HG03571 (cell line): ENCODE measurements around the gene N4BP3.

Experiments used
- ATAC-seq: cut with Tn5 transposase; IDR thresholded peaks from one replicate; pipeline ENCODE4 v1.9.1; 2021; ENCODE audit not compliant: unreplicated experiment

The N4BP3 gene

DNA sequence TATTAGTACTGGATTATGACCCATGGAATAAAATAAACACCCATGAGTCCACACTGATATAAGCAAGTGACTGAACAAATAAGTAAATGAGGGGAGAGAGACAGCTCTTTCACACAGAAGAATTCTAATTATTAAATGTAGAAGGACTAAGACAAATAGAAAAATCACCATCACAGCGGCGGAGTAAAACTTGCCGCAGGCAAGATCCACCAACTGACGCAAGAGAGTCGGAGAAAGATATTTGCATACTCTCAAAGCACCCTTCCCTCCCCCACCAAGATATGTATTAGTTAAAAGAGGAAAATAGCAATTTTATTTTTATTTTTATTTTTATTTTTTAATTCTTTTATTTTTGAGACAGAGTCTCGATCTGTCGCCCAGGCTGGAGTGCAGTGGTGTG, 14.6 kb upstream of the N4BP3 start:
- ATAC-seq, result no peak

DNA sequence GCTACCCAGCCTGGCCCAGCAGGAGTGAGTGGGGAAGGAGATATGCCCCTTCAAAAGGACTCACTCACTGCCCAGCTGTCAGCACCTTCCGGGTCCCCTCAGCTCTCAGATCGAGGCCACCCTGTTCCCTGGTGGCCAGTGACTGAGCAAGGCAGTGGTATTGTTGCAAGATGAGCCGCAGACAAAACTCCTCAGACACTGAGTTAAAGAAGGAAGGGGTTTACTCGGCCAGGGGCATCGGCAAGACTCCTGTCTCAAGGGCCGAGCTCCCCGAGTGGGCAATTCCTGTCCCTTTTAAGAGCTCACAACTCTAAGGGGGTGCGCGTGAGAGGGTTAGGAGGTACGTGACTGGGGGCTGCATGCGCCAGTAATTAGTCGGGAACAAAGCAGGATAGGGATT, 9.7 kb upstream of the N4BP3 start:
- ATAC-seq, result no peak

DNA sequence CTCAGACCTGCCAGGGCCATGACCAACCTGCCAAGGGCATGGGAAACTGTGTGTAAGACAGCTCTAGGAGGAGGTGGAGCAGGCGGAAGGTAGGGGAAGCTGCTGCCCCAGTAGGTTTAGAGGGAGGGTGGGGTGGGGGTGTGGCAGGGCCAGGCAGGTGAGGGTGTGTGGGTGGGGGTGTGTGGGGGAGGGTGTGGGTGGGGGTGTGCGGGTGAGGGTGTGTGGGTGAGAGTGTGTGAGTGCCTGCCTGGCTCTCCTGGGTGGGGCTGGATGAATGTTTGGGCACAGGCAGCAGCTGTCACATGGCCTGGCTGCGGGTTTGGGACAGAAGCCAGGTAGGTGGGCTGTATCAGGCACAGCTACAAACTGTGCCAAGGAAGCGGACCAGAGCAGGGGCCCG, 8.8 kb upstream of the N4BP3 start:
- no peak for ATAC-seq

DNA sequence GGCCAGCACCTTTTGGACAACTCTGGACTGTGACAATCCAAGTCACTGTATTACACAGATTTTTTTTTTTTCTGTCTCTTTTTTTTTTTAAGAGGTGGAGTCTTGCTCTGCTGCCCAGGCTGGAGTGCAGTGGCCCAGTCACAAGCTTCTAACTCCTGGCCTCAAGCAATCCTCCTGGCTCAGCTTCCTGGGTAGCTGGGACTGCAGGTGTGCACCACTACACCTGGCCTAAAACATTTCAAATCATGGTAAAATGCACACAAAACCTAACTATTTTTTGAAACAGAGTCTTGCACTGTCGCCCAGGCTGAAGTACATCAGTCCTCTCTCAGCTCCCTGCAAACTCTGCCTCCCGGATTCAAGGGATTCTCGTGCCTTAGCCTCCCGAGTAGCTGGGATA, 7.2 kb upstream of the N4BP3 start:
- ATAC-seq, result no peak

DNA sequence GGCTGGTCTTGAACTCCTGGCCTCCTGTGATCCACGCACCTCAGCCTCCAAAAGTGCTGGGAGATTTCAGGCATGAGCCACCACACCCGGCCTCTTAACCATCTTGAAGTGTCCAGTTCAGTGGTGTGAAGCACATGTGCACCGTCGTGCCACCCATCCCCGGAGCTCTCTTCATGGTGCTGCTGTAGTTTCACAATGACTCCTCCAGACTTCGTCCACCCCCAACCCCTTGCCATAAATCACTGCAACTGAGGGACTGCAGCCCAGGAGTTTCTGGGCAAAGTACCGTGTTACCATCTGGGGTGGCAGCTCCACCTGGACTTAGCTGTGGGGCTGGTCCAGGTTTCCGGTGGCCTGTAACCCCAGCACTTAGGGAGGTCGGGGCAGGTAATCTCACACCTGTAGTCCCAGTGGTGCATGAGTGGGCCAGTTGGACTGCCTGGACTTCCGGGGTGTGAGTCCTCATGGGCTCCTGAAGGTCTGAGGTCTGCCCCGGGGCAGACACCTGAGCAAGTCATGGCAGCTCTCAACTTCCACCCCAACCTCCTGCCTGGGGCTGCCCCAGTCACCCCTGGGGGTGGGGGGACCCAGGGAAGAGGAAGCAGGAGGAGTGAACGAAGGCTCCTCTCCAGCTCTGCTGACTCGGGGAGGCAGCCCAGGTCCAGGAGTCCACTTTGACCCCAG, 6.6 kb upstream of the N4BP3 start:
- peak; percentile 71 for ATAC-seq

DNA sequence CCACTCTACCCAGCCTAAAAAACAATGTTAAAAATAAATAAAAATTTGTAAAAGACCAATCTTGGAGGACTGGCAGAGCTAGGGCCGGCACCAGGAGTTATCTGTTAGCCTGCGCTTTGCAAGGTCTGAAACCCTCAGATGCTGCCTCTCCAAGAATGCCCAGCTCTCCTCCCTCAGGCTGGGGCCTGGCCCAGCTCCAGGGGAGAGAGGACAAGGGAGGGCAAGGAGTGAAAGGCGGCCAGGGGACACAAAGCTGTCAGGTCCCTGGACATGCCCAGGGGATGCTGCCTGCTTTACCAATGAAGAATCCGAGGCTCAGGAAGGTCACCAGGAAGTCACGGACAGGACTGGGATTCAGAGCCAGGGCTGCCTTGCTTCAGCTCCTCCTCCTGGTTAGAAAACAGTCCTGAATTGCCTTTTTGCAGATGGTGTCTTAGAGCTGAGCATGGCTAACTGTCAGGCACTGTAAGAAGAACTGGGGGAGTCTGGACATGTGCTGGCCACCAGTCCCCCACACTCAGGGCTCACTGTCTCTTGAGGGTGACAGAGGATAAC, 5.5 kb upstream of the N4BP3 start:
- ATAC-seq, result no peak

DNA sequence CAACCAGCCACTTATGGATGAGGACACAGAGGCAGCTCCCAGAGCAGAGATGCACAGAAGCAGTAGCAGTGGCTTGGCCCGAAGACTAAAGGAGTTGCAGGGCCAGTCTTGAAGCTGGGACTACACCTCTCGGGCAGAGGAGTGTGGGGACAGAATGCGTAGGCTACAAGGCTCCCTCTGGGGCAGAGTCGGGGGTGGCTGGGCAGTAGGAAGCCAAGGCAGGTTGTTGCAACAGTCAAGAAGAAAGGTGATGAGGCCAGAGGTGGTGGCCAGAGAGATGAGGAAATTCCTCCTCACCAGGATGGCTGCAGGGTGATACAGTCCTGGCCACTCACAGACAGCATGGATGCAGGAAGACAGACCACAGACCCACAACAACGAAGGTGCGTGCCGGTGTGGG, 4.9 kb upstream of the N4BP3 start:
- no peak for ATAC-seq

DNA sequence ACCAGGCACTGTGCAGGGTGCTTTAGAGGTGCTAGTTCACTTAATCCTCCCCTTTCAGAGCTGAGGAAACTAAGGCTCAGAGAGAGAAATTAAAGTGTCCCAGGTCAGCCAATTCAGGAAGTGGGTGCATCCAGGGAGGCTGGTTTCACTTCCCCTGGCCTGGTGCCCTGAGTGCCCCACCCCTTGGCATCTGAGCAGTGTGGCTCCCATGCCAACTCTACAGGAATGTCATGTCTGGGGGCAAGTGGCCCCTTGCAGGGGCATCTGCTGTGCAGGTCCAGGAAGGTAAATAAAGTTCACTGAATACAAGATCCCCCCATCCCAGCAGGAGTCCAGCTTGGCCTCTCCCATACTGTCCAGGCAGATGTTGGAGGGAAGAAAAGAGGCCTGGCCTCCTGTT, 4.4 kb upstream of the N4BP3 start:
- ATAC-seq, result no peak

DNA sequence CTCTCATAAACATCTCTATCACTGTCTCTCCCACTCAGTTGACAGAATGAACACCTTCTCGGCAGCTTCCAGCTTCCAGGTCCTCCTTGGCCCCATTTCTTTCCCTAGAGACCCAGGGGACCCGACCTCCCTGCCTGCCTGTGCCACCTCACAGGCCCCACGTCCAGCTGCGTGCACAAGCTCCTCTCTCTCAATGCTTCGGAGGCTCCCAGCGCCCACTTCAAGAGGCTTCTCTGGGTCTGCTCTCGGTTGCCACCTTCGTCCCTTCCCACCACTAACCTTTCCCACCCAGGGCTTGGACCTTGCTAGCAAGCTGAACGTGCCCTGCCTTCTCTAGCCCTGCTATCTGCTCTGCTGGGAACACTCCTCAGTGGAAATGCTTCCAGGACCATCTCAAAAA, 2.8 kb upstream of the N4BP3 start:
- ATAC-seq, result no peak

DNA sequence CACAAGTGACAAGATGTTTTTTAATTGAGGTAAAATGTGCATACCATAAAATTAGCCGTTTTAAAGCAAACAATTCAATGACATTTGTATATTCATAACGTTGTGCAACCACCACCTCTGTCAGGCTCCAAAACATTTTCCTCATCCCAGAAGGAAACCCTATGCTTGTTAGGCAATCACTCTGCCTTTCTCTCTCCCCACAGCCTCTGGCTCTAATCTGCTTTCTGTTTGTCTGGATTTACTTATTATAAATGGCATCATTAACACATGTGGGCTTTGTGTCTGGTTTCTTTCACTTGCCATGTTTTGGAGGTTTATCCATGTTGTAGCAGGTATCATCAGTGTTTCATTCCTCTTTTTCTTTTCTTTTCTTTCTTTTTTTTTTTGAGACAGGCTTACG, 1.4 kb upstream of the N4BP3 start:
- no peak for ATAC-seq

DNA sequence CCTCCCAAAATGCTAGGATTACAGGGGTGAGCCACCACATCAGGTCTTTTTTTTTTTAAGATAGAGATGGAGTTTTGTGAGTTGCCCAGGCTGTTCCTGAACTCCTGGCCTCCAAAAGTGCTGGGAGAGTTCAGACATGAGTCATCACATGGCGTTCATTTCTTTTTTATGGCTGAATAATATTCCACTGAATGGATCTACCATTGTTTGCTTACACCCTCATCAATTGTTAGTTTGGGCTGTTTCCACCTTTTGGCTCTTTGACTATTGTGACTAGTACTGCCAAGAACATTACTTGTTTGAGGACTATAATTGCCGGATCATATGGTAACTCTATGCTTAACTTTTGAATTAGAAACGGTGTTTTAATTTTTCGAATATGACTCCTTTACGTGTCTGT, 787 bp upstream of the N4BP3 start:
- ATAC-seq, result no peak

DNA sequence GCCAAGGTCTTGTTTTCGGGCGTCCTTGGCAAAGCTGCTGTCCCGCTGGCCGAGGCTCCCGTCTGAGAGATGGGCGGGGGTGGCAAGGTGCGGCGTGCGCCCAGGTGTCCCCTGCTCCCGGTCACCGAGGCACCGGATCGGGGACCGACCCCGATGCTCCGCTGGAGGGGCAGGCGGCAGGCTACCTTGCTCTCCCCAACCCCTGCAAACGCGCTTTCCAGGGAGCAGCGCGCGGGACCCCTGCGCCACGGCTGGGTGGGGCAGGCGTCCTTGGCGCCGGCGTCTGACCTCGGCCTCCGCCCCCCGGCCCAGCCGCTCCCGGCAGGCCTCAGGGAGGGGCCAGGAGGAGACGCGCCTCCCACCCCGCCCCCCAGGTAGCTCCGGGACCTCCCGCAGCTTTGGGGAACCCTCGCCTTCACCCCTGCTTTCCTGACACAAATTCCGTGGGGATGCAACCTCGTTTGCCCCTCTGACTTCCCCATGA, 551 bp downstream of the N4BP3 start:
- no peak for ATAC-seq

DNA sequence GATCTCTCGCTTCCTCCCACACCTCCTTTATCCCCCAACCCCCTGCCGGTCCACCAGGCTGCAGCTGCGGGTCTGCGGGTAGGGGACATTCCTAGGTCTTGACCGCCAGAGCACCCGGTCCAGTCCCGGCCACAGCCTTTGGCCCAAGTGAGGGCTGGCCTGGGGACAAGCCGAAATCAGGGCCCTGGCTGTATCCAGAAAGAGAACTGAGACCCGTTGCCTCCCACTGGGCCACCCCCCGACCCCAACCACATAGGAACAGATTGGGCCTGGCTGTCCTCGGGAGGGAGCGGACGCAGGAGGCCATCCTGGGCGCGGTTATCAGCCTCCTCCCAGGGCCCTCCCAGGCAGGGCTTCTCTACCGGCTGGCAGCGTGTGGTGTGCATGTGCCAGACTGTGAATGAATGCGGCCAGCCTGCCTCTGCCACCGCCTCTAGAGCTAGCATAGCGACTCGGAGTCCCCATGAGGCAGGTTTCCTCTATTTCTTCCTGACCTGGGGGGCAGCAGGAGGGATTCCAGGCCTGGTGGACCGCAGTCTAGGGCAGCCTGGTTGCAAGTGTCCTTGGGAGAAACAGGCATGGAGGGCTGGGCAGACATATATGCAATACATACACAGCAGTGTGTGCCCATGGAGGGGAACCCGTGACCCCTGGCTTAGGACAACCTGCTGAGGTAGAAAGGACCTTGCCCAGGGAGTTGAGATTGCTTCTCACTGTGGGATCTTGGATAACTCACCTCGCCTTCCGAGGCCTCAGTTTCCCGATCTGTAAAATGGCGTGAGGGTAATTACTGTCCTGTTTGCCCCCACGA, 1.2 kb downstream of the N4BP3 start:
- no peak for ATAC-seq

DNA sequence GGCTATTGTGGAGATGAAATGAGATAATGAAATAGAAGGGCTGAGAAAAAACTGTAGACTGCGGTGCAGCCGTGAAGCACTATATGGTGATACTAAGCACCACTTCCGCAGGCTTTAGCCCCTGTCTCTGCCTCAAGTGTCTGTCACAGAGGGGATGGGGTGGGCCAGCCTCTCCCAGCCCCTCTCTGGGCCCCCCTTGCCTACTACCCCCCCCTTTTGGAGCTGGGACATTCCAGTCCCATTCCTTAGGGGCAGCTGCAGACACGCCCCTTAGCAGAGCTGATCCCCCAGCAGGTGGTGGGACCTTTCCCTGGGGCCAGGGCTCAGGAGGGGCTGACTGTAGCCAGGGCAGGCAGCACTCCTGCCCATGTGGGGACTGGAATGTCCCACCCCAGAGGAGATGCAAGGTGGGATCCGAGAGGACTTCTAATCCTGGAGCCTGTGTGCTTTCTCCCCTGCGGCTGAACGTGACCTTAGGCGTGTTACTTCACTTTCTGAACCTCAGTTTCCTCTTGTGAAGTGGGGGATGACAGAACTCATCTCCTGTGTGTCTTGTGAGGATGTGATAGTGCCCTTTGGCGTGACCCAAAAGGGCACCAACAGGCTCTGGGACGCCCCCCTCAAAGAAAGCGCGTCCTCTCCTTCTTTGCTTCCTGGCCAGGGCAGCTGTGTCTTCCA, 1.9 kb downstream of the N4BP3 start:
- ATAC-seq, result no peak

DNA sequence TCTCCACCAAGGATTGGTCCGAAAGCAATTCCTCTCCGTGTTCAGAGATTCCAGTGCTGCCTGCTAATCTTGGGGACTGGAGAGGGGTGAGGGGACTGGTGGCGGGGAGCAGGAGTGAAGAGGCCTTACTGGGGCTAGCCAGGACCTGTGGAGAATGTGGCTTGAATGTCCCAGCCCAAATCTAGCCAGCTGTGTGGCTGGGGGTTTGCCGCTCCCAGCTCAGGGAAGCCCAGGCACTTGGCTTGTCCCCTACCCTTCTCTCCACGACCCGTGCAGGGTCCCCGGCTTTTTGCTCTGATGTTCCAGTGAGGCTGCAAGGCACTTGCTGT, 2.4 kb downstream of the N4BP3 start:
- ATAC-seq, result no peak

DNA sequence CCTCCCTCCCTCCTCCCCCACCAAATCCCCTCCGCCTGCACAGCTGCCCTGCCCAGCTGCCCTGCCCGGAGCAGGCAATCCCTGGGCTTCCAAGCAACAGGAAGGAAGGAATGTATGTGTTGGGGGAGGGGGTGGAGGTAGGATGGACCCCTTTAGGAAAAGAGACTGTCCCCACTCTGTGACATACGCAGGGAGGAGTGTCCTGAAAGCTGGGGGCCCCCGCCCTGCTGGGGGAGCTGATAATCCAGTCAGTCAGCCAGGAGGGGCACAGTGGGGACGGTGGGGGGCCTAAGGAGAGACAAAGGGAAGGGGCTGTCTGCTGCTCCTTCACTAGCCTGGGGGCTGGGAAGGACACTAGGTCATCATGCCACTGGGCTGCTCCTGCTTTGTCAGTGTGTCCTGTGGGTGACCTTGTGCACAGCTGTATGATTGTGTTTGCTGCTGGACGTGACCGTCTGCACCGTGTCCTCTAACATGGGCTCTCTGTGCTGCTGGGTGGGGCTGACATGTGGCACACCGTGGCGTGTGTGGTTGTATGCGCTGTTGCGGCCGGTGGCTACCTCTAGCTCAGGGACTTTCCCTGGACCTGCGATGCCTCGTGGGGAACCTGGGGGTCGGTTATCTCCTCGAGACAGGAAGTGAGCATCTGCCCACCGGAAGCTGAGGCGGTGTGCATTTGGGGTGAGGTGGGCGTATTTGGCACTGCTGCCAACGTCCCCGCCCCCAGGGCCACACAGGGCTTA, 3.0 kb downstream of the N4BP3 start:
- ATAC-seq, result peak; percentile 27

DNA sequence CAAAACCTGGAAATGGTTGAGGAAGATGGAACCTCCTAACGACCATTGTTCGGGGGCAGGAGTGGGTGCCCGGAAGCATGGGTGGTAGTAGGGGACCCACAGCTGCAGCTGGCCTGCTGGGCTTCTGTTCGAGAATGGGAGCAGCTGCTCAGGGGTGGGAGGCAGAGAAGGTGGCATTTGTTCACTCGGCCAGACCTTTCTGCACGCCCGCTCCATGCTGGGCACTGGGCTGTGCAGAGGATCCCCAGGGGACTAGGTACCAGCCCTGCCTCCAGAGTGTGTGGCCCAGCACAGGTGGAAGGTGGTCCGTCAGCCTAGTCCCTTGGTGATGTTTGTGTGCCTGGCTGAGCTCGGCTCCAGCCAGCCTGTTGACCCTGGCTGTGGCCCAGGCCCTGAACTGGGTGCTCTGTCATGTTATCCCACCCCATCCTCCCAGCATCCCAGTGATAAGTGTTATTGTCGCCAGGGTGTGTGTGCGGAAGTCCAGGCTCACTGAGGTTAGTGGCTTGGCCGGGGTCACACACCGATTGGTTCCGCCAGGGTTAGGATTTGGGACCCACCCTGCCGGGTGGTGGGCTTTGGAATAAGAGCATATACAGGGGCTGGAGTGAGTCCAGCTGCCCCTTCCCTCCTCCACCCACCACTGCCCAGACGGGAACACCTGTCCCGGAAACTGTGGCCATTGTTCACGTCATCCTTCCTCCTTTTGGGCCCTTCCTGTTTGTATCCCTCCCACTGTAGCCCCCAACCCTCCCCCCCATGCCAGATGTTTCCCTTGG, 4.8 kb downstream of the N4BP3 start:
- no peak for ATAC-seq

DNA sequence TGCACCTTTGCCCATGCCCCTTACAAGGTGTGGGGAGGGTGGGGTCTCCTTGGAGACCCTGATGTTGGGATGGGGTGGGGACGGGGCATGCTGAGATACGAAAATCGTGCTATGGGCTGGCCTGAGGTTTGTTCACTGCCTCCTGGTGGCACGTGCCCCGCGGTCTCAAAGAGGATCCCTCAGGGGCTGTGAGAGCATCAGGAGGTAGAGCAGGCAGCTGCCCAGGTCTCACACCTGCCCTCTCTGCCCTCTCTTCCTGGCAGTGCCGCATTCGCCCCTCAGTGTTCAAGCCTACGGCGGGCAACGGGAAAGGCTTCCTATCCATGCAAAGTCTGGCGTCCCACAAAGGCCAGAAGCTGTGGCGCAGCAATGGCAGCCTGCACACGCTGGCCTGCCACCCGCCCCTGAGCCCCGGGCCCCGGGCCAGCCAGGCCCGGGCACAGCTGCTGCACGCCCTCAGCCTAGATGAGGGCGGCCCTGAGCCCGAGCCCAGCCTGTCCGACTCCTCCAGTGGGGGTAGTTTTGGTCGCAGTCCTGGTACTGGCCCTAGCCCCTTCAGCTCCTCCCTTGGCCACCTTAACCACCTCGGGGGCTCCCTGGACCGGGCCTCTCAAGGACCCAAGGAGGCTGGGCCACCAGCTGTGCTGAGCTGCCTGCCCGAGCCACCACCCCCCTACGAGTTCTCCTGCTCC, 6.7 kb downstream of the N4BP3 start:
- ATAC-seq, result no peak

DNA sequence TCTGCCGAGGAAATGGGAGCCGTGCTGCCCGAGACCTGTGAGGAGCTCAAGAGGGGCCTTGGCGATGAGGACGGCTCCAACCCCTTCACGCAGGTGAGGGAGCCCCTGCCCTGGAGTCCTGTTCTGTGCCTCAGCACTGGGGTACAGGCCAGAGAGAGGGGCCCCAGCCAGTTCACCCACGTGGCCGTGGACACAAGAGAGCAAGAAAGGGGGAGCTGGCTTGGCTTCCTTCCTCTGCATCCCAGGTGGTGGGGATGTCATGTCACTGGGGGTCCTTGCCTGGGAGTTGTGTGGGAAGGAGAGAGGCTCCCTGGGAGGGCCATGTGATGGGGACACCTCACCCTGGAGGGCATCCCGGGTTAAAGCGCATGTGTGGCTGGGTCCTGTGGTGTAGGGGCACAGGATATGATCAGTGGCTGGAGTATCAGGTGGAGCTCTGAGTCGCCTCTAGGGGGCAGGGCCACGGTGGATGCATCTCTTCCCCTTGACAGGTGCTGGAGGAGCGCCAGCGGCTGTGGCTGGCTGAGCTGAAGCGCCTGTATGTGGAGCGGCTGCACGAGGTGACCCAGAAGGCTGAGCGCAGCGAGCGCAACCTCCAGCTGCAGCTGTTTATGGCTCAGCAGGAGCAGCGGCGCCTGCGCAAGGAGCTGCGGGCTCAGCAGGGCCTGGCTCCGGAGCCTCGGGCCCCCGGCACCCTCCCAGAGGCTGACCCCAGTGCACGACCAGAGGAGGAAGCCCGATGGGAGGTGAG, 7.5 kb downstream of the N4BP3 start:
- ATAC-seq, result peak; percentile 73
